Sigmoid colon (tissue), 4 donors: ENCODE results near the gene FIGLA.

ENCODE experiments used
- CTCF ChIP-seq, 4 experiments: fragments of 450-650 bp in 3 of 4; fragments of 200-600 bp in 1 of 4; IDR thresholded peaks; one replicate each; pipeline ENCODE4 v1.5.1; 2016 to 2019; ENCODE audit warnings: antibody characterized with exemption in 4 of 4, mild to moderate bottlenecking in 3 of 4, moderate library complexity in 2 of 4
- EP300 ChIP-seq, 4 donors: sonication (generic); formaldehyde crosslinking; IDR thresholded peaks; one replicate each; pipeline ENCODE4 v1.6.1; 2017; ENCODE audit warnings: antibody characterized with exemption in 4 of 4
- POLR2A ChIP-seq, 2 donors: fragments of 450-650 bp; IDR thresholded peaks; one replicate each; pipeline ENCODE4 v1.6.1; 2016; ENCODE audit warnings: antibody characterized with exemption in 2 of 2, mild to moderate bottlenecking in 2 of 2, moderate library complexity in 2 of 2

GRCh38 chr2:70784320-70784719, 6.1 kb downstream of the FIGLA start:
- TF ChIP-seq CTCF (IDR thresholded peaks at IDR 0.05) (no peak), POLR2A (IDR thresholded peaks at IDR 0.05) (no peak), EP300 (IDR thresholded peaks at IDR 0.05) (no peak)
